ENCODE results near the gene DOK5. TPM values are rescaled to one million over a fixed set of nuclear protein-coding genes. Genes with fewer than 3 reads are reported as not detected.

Gene DOK5
- total and polyA plus RNA-seq, 2 of the 4 experiments (the other 2 are of a cell fraction), result 2.8 to 3.9 TPM

- Histone ChIP-seq H4K91ac (ENCODE audit: insufficient read depth, low read depth, low read length) (no peak overlapping the region), H3K4ac (ENCODE audit: low read depth, low read length) (no peak overlapping the region), H2BK15ac (ENCODE audit: low read depth, low read length) (no peak overlapping the region), H2BK5ac (ENCODE audit: low read depth, low read length, poor library complexity, severe bottlenecking) (no peak overlapping the region), H3K9me3 (ENCODE audit: control insufficient read depth, insufficient read depth, low read length) (no peaks in the 10 kb centered on the region), H4K8ac (ENCODE audit: low read depth in 2 of 2, low read length in 2 of 2) (no peak overlapping the region), H2AFZ (replicated peaks; ENCODE audit: low read length, poor library complexity) (no peak overlapping the region), H3K4me1 (ENCODE audit: control insufficient read depth, insufficient read depth, low read length) (no peaks in the 10 kb centered on the region; the same call in 1 of the 2 replicates), H4K5ac (ENCODE audit: low read depth, low read length) (no peak overlapping the region), H3K4me2 (ENCODE audit: low read depth, low read length) (no peak overlapping the region), H4K20me1 (ENCODE audit: insufficient read depth, low read length) (no peaks in the 10 kb centered on the region), H2BK20ac (ENCODE audit: low read depth, low read length) (no peak overlapping the region), H3K9ac (ENCODE audit: low read depth, low read length) (no peak overlapping the region), H2AK9ac (replicated peaks; ENCODE audit: low read depth, low read length, poor library complexity) (no peak overlapping the region), H3K27ac (ENCODE audit: insufficient read depth, low read length) (no peak overlapping the region), H3K56ac (ENCODE audit: extremely low read depth, insufficient read depth, low read length) (no peak overlapping the region), H3K14ac (replicated peaks; ENCODE audit: low read depth, low read length) (no peak overlapping the region), H2BK120ac (ENCODE audit: low read depth, low read length) (no peak overlapping the region), H3K4me3 (ENCODE audit: insufficient read depth, low read depth, low read length) (no peak overlapping the region), H3K18ac (ENCODE audit: low read depth, low read length) (no peak overlapping the region), H3K23ac (ENCODE audit: low read depth, low read length) (no peak overlapping the region), H3K9me1 (ENCODE audit: insufficient read depth, low read length) (no peaks in the 10 kb centered on the region), H3K79me1 (ENCODE audit: low read depth in 1 of 2, low read length in 2 of 2) (no peaks in the 10 kb centered on the region), H3K27me3 (ENCODE audit: control insufficient read depth, insufficient read depth, low read length) (no peaks in the 10 kb centered on the region), H2AK5ac (ENCODE audit: low read depth, low read length) (no peak overlapping the region), H3K36me3 (ENCODE audit: control insufficient read depth, insufficient read depth, low read length) (no peaks in the 10 kb centered on the region)
- no TSS peak for BruUV-seq (replicated peaks)
- ChIA-PET POLR2A (ENCODE audit: unreplicated experiment) (no interaction called here), CTCF (interaction anchor here (0.5 to 1.5 kb wide), 4 partner anchors 173 to 429 kb away, joined by 3 to 5 read pairs (median 4); no protein-coding TSS in a partner anchor)
- WGBS, 2 experiments (ENCODE audit: extremely low coverage in 2 of 2, insufficient read length in 1 of 2), result no CpG with 5 or more reads among the region's 4 CpGs
- no peak for ATAC-seq (ENCODE audit: low read depth)
- DNase-seq, result no peak
- TF ChIP-seq FOS (IDR thresholded peaks at IDR 0.05; ENCODE audit: low read depth, low read length) (no peak), CTCF (conservative IDR thresholded peaks at IDR 0.05; ENCODE audit: low read depth, low read length) (no peak), CEBPB (IDR thresholded peaks at IDR 0.05; ENCODE audit: low read depth, low read length) (no peak), MAZ (IDR thresholded peaks at IDR 0.05; ENCODE audit: borderline replicate concordance, low read depth, low read length) (no peak), NFE2L2 (IDR thresholded peaks at IDR 0.05; ENCODE audit: low read depth, low read length) (no peak), POLR2A (IDR thresholded peaks at IDR 0.05; ENCODE audit: low read depth, low read length) (no peak), RCOR1 (IDR thresholded peaks at IDR 0.05; ENCODE audit: insufficient replicate concordance, low read length) (no peak), BHLHE40 (IDR thresholded peaks at IDR 0.05; ENCODE audit: low read depth, low read length) (no peak), RFX5 (IDR thresholded peaks at IDR 0.05; ENCODE audit: low read depth, low read length) (no peak), MAFK (IDR thresholded peaks at IDR 0.05; ENCODE audit: low read depth, low read length) (no peak), RAD21 (IDR thresholded peaks at IDR 0.05; ENCODE audit: low read length) (no peak), MXI1 (IDR thresholded peaks at IDR 0.05; ENCODE audit: borderline replicate concordance, low read depth, low read length) (no peak), USF2 (IDR thresholded peaks at IDR 0.05; ENCODE audit: low read depth, low read length) (no peak), SMC3 (IDR thresholded peaks at IDR 0.05; ENCODE audit: low read depth, low read length) (no peak), ELK1 (IDR thresholded peaks at IDR 0.05; ENCODE audit: borderline replicate concordance, low read depth, low read length) (no peak), CHD1 (IDR thresholded peaks at IDR 0.05; ENCODE audit: low read depth, low read length) (no peak)
- intact Hi-C loops (cut with micrococcal nuclease) (loop anchor here (2.0 to 10.0 kb wide), 2 partner anchors 171 to 549 kb away; partner anchors contain the start of gene DOK5), in situ Hi-C loops (cut with MboI; ENCODE audit: low sequenced_read_pairs) (loop anchor here (5.0 kb wide), 1 partner anchor 424 kb away; no protein-coding TSS in a partner anchor), dilution Hi-C loops (cut with HindIII; ENCODE audit: low sequenced_read_pairs, unreplicated experiment) (no loop called here)
Measured at GRCh38 chr20:54646156-54646517, 170.7 kb downstream of the DOK5 start.
